Measurements from ENCODE around the gene IL1RAPL2. TPM values are rescaled to one million over a fixed set of nuclear protein-coding genes. Genes with fewer than 3 reads are reported as not detected.
"Not testable (repeated sequence)": the region's sequence is repeated elsewhere in the genome, so short reads cannot be mapped to it uniquely, and the experiment has no call there.

IL1RAPL2 gene
- total RNA-seq, 1 donor from 2014 or later, result not detected

DNA sequence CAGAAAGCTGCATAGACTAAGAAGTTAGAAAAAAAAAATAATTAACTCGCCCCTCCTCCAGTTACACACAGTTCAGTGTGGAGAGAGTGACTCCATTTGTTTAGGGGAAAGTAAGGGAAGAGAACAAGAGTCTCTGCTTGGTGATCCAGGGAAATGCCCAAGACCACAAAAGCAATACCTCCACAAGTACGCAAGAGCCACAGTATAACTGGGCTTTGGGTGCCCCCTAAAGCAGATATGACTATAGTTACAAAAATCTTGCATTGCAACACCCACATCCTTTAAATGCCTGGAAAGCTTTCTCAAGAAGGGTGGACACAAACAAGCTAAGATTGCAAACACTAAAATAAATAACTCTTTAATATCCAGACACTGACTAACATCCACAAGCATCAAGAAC is 1092.1 kb downstream of the IL1RAPL2 start:
- Mint-ChIP-seq H3K4me1 (no peaks in the 10 kb centered on the region), H3K27ac (no peak overlapping the region), H3K9me3 (peaks cover 3% of the 10 kb centered on the region), H3K36me3 (no peaks in the 10 kb centered on the region), H3K4me3 (no peak overlapping the region), H3K27me3 (ENCODE audit: insufficient read depth, low read depth) (no peaks in the 10 kb centered on the region)
- no peaks in the 10 kb centered on the region for H3K4me1 ChIP-seq
- no peak overlapping the region for H3K9ac ChIP-seq
- DNase-seq (ENCODE audit: low spot score), result no peak
- no peaks in the 10 kb centered on the region for H3F3A ChIP-seq (ENCODE audit: low read depth)
- H4K20me1 ChIP-seq (ENCODE audit: low read depth), result no peaks in the 10 kb centered on the region
- H3K27ac ChIP-seq, result no peak overlapping the region
- H3K4me3 ChIP-seq, result no peak overlapping the region
- no peaks in the 10 kb centered on the region for H3K36me3 ChIP-seq
- no peak for TF ChIP-seq EZH2 (IDR thresholded peaks at IDR 0.05)
- no peak for TF ChIP-seq EZH2phosphoT487 (IDR thresholded peaks at IDR 0.05)
- TF ChIP-seq, protein P1, sequence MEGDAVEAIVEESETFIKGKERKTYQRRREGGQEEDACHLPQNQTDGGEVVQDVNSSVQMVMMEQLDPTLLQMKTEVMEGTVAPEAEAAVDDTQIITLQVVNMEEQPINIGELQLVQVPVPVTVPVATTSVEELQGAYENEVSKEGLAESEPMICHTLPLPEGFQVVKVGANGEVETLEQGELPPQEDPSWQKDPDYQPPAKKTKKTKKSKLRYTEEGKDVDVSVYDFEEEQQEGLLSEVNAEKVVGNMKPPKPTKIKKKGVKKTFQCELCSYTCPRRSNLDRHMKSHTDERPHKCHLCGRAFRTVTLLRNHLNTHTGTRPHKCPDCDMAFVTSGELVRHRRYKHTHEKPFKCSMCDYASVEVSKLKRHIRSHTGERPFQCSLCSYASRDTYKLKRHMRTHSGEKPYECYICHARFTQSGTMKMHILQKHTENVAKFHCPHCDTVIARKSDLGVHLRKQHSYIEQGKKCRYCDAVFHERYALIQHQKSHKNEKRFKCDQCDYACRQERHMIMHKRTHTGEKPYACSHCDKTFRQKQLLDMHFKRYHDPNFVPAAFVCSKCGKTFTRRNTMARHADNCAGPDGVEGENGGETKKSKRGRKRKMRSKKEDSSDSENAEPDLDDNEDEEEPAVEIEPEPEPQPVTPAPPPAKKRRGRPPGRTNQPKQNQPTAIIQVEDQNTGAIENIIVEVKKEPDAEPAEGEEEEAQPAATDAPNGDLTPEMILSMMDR (IDR thresholded peaks at IDR 0.05), result no peak
- no peaks in the 10 kb centered on the region for H3K79me2 ChIP-seq (ENCODE audit: low read depth)
- no peaks in the 10 kb centered on the region for H3K27me3 ChIP-seq
- no peaks in the 10 kb centered on the region for H3K9me3 ChIP-seq (ENCODE audit: low read depth)
- no peak overlapping the region for H3K4me2 ChIP-seq
- H2AFZ ChIP-seq (replicated peaks), result no peak overlapping the region

DNA sequence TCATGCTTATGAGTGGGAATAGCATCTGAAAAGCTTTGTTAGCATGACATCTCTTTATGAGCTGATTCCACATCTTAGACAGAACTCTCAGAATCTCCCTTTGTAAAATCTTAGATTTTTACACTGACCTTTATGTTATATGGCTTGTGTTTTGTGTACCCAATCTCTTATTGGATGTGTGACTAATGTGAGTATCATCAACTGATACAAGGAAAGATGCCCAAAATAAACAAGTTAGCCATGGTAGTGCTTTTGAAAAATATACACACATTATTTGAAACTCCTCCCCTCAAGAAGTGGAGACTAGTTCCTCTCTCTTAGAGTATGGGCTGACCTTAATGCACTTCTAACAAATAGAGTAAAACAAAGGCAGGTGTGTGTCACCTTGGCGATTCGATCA is 1096.2 kb downstream of the IL1RAPL2 start:
- Histone ChIP-seq H3K79me2 (ENCODE audit: low read depth) (no peaks in the 10 kb centered on the region), H3K36me3 (no peaks in the 10 kb centered on the region), H3F3A (ENCODE audit: low read depth) (no peaks in the 10 kb centered on the region), H3K9me3 (ENCODE audit: low read depth) (no peaks in the 10 kb centered on the region), H3K4me1 (peaks cover 10% of the 10 kb centered on the region), H3K4me2 (no peak overlapping the region), H3K27ac (no peak overlapping the region), H3K27me3 (no peaks in the 10 kb centered on the region), H3K9ac (no peak overlapping the region), H2AFZ (replicated peaks) (no peak overlapping the region), H3K4me3 (no peak overlapping the region), H4K20me1 (ENCODE audit: low read depth) (no peaks in the 10 kb centered on the region)
- Mint-ChIP-seq H3K27ac (no peak overlapping the region), H3K9me3 (peaks cover 3% of the 10 kb centered on the region), H3K4me3 (no peak overlapping the region), H3K4me1 (peaks cover 18% of the 10 kb centered on the region), H3K36me3 (no peaks in the 10 kb centered on the region), H3K27me3 (ENCODE audit: insufficient read depth, low read depth) (peaks cover 4% of the 10 kb centered on the region)
- DNase-seq (ENCODE audit: low spot score), result no peak
- no peak for TF ChIP-seq EZH2phosphoT487 (IDR thresholded peaks at IDR 0.05)
- TF ChIP-seq, protein P1 (IDR thresholded peaks at IDR 0.05), result no peak
- no peak for TF ChIP-seq EZH2 (IDR thresholded peaks at IDR 0.05)

DNA sequence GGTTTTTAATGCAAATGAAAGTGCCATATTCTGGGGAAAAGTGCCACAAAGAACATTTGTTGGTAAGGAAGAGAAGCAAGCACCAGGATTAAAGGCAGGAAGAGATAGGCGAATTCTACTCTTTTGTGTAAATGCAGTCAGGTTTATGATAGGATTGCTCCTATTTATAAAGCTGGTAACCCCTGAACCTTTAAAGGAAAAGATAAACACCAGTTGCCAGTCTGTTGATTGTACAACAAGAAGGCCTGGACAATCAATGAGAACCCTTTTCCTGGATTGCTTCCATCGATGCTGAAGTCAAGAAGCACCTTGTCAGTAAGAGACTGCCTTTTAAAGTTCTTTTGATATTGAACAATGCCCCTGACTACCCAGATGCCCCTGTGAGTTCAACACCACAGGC is 1098.2 kb downstream of the IL1RAPL2 start:
- Histone ChIP-seq H3K79me2 (ENCODE audit: low read depth) (no peaks in the 10 kb centered on the region), H4K20me1 (ENCODE audit: low read depth) (no peaks in the 10 kb centered on the region), H3K36me3 (no peaks in the 10 kb centered on the region), H3K4me2 (peak overlapping the region; percentile 47), H3K9me3 (ENCODE audit: low read depth) (no peaks in the 10 kb centered on the region), H2AFZ (replicated peaks) (no peak overlapping the region), H3K4me1 (peaks cover 10% of the 10 kb centered on the region), H3F3A (ENCODE audit: low read depth) (no peaks in the 10 kb centered on the region), H3K27ac (no peak overlapping the region), H3K9ac (no peak overlapping the region), H3K27me3 (no peaks in the 10 kb centered on the region), H3K4me3 (no peak overlapping the region)
- Mint-ChIP-seq H3K36me3 (no peaks in the 10 kb centered on the region), H3K4me3 (no peak overlapping the region), H3K27me3 (ENCODE audit: insufficient read depth, low read depth) (peaks cover 4% of the 10 kb centered on the region), H3K9me3 (no peaks in the 10 kb centered on the region), H3K4me1 (peaks cover 18% of the 10 kb centered on the region), H3K27ac (peak overlapping the region; percentile 29)
- peak; percentile 69 for DNase-seq (ENCODE audit: low spot score)
- TF ChIP-seq EZH2phosphoT487 (IDR thresholded peaks at IDR 0.05) (no peak), EZH2 (IDR thresholded peaks at IDR 0.05) (no peak)
- TF ChIP-seq, protein P1 (IDR thresholded peaks at IDR 0.05), result no peak

DNA sequence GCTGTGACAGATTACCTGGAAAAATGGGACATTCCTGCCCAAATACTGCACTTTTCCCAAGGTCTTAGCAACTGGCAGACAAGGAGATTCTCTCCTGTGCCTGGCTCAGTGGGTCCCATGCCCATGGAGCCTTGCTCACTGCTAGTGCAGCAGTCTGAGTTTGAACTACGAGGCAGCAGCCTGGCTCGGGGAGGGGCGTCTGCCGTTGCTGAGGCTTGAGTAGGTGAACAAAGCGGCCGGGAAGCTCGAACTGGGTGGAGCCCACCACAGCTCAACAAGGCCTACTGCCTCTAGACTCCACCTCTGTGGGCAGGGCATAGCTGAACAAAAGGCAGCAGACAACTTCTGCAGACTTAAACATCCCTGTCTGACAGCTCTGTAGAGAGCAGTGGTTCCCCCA is 1118.3 kb downstream of the IL1RAPL2 start:
- H3K4me1 ChIP-seq; H3K79me2 ChIP-seq (ENCODE audit: low read depth); H3K4me1 Mint-ChIP-seq; H3K36me3 ChIP-seq; H3K4me3 Mint-ChIP-seq; DNase-seq (ENCODE audit: low spot score); H2AFZ ChIP-seq (replicated peaks); H3K27ac Mint-ChIP-seq; H3K4me3 ChIP-seq; H3K9me3 Mint-ChIP-seq; H3K9ac ChIP-seq; H3K9me3 ChIP-seq (ENCODE audit: low read depth); H3K4me2 ChIP-seq; H3K36me3 Mint-ChIP-seq; H3K27me3 ChIP-seq; H3K27ac ChIP-seq; H4K20me1 ChIP-seq (ENCODE audit: low read depth); H3K27me3 Mint-ChIP-seq (ENCODE audit: insufficient read depth, low read depth); H3F3A ChIP-seq (ENCODE audit: low read depth): not testable (repeated sequence)

All from neural progenitor cell (in vitro differentiated cells).